Measurements from ENCODE around the gene TTC3. TPM values are rescaled to one million over a fixed set of nuclear protein-coding genes. Genes with fewer than 3 reads are reported as not detected.

The TTC3 gene
- total and polyA plus RNA-seq, 2 of the 13 experiments (the other 11 are each of a cell fraction or from before 2014, with no cell fraction given), result 55.7 to 108 TPM

GRCh38 chr21:37060296-37060695 lies 12.8 kb upstream of the TTC3 start (continued):
- TF ChIP-seq DZIP1 (CRISPR knock-in tag; IDR thresholded peaks at IDR 0.05) (no peak), ARHGAP35 (CRISPR knock-in tag; IDR thresholded peaks at IDR 0.05; ENCODE audit: borderline replicate concordance) (no peak), ZBTB10 (CRISPR knock-in tag; IDR thresholded peaks at IDR 0.05; ENCODE audit: borderline replicate concordance) (no peak), PRDM10 (CRISPR knock-in tag; IDR thresholded peaks at IDR 0.05; ENCODE audit: low read depth) (no peak), STAT6 (CRISPR knock-in tag; IDR thresholded peaks at IDR 0.05; ENCODE audit: borderline replicate concordance) (no peak), GTF3A (CRISPR knock-in tag; conservative IDR thresholded peaks at IDR 0.05) (no peak), ZBTB8A (CRISPR knock-in tag; IDR thresholded peaks at IDR 0.05; ENCODE audit: borderline replicate concordance, low read depth) (no peak), ZFP62 (CRISPR knock-in tag; IDR thresholded peaks at IDR 0.05) (no peak), IRX3 (CRISPR knock-in tag; IDR thresholded peaks at IDR 0.05; ENCODE audit: borderline replicate concordance, low read depth) (no peak), ESRRA (CRISPR knock-in tag; IDR thresholded peaks at IDR 0.05; ENCODE audit: low read depth) (no peak), ZNF841 (CRISPR knock-in tag; IDR thresholded peaks at IDR 0.05; ENCODE audit: borderline replicate concordance) (no peak), NR2F2 (IDR thresholded peaks at IDR 0.05; ENCODE audit: borderline replicate concordance, low read depth) (no peak), JUN (CRISPR knock-in tag; IDR thresholded peaks at IDR 0.05) (peak; percentile 73; the same call in 1 of the 2 replicates), FOXO1 (CRISPR knock-in tag; IDR thresholded peaks at IDR 0.05) (peak; percentile 84), RBAK (CRISPR knock-in tag; IDR thresholded peaks at IDR 0.05) (no peak), REPIN1 (CRISPR knock-in tag; IDR thresholded peaks at IDR 0.05; ENCODE audit: borderline replicate concordance, low read depth) (no peak), SMAD9 (CRISPR knock-in tag; IDR thresholded peaks at IDR 0.05) (no peak), RORA (CRISPR knock-in tag; IDR thresholded peaks at IDR 0.05) (no peak), ZNF264 (CRISPR knock-in tag; IDR thresholded peaks at IDR 0.05) (no peak)

Data from HepG2 (cell line).